GM12874 (cell line): ENCODE data around the gene UBTD1.

Experiments
- CTCF ChIP-seq: IDR thresholded peaks from 2 replicates; pipeline ENCODE4 v1.5.1; 2011; ENCODE audit warnings: low read depth, mild to moderate bottlenecking, control low read depth, low read length, moderate library complexity; ENCODE audit not compliant: insufficient read depth

UBTD1 gene

DNA sequence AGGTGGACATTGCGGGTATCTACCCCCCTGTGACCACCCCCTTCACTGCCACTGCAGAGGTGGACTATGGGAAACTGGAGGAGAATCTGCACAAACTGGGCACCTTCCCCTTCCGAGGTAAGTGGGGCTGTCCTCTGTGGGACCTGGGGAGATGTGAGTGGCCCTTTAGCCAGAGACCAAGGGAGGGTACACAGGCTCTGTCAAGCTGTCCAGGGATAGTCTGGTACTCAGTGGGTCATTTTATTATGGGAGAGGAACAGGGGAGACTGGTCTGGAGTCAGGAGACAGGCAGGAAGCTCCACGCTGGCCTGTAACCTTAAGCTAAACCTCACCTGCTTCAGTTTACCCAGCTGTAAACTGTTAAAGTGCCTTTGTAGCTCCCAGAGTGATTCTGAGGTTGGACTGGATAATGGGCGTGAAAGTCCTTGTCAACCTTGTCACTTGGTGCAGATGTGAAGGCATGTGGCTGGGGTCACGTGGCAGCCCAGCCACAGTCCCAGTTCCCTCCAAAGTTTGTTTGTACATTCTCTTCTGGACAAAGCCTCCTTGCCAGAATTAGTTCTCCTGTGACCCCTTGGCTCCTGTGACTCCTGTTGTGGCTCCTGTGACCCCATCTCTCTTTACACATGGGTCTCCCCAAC is 86.2 kb downstream of the UBTD1 start:
- no peak for TF ChIP-seq CTCF

DNA sequence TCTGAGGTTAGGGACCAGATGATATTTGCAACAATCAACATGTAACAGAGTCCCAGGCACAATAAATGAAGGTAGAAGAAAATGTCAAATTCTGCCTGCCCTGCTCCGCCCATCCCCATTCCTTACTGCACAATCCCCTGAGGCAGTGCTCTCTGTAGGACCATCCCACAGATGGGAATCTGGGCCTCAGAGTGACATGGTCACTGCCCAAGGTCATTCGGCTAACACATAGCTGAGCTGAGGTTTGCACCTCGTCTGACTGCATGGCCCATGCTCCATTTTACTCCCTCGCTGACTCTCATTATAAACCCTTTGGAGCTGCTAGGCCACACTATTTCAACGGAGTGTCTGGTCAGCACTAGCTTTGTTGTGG is 86.7 kb downstream of the UBTD1 start:
- no peak for TF ChIP-seq CTCF

DNA sequence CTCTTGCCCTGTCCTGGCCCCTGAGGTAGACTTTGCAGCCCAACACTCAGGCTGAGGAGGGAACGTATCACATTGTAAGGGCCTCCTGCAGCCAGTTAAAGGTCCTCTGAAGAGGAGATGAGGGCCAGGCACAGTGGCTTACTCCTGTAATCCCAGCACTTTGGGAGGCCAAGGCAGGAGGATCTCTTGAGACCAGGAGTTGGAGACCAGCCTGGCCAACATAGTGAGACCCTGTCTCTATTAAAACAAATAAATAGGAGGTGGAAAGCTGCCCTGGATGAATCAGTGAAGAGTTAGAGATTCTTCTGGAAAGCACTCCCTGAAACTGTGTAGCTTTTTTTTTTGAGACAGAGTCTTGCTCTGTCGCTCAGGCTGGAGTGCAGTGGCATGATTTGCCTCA is 88.5 kb downstream of the UBTD1 start:
- TF ChIP-seq CTCF = no peak

DNA sequence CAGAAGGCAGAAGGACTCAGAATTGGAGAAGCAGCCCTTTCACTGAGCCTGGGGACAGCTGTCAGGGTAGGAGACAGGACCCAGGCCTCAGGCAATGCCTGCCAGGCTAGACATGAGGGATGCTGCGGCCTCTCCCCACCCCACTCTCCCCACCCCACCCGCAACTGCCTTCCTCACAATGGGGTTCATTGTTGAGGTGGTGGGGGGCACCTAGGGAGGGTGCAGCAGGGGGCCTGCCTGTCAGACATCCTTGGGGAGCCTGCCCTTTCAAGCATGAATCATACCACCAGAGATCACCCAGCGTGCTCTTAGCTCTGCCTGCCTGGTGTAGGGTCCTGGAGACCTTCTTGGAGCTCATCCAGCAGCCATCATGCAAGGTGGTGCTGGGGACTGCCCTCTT is 90.8 kb downstream of the UBTD1 start, which contains the start of gene C10orf62:
Gene C10orf62, plus strand, starts transcription at position 243 of the 400 bp plus-strand sequence. CDS start 177 bp downstream, outside the sequence.
- no peak for TF ChIP-seq CTCF

DNA sequence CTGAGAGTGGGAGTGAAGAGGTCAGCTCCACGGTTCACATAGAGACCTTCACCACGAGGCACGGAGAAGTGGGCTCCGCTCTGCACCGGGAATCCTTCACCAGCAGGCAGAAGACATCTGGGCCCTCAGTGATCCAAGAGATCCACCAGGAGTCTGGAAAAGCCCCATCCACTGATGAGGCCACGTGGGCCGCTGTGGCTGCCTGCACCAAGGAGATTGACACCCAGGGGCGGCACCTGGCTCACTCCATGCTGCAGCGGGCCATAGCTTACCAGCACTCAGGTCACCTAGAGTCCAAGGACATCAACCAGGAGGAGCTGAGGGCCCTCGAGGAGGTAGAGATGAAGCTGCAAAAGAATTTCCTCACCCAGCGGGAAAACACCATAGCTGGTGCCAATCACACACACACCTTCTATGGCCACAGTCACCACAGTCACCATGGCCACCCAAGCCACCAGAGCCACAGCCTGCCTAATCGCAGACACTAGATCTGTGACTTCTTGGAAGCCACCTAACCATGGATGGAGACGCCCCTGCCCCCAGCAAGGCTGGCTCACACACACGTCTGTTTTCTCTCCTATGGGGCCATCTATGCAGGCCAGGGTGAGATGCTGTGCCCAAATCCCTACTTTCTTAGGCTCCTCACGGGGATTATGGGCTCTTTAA is 91.5 kb downstream of the UBTD1 start:
- TF ChIP-seq CTCF = no peak

- no peak for TF ChIP-seq CTCF
Measured at GRCh38 chr10:97590748-97591495, 92.2 kb downstream of the UBTD1 start.

- no peak for TF ChIP-seq CTCF
Measured at GRCh38 chr10:97593421-97593820, 94.7 kb downstream of the UBTD1 start.
